ENCODE results near the gene CD6. TPM values are rescaled to one million over a fixed set of nuclear protein-coding genes. Genes with fewer than 3 reads are reported as not detected.

Gene CD6
- total RNA-seq, 1 experiment from 2014 or later, result 0.53 TPM

DNA sequence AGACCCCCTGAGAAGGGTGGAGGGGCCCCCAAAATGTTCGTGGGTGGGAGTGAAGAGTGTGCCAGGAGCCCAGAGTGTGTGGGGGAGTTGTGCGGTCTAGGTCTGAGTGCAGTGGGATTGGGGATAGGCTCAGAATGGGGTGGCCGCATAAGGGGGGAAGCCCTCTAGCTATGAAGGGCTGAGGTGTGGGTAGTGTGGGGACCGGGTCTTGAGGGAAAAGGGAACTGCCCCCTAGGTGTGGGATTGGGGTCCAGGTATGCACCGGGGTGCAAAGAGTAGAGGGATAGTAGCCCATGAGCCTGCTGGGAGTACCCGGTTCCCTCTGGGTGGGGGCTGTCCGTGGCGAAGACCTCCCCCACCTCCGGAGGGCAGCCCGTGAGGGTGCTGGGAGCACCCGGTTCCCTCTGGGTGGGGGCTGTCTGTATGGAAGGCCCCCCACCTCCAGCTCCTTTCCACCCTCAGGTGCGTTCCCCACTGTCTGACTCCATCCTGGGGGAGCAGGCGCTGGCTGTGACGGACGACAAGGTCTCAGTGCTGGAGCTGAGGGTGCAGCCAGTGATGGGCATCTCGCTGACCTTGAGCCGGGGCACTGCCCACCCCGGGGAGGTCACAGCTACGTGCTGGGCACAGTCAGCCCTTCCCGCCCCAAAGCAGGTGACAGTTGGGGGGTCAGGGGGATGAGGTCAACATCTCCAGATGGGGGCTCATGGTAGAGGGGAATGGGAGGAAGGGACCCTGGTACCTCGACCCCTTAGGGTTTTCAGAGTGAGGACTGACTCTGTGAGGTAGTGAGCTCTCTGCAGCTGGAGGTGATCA, 36.5 kb upstream of the CD6 start:
- DNase-seq (ENCODE audit: low spot score), result no peak

DNA sequence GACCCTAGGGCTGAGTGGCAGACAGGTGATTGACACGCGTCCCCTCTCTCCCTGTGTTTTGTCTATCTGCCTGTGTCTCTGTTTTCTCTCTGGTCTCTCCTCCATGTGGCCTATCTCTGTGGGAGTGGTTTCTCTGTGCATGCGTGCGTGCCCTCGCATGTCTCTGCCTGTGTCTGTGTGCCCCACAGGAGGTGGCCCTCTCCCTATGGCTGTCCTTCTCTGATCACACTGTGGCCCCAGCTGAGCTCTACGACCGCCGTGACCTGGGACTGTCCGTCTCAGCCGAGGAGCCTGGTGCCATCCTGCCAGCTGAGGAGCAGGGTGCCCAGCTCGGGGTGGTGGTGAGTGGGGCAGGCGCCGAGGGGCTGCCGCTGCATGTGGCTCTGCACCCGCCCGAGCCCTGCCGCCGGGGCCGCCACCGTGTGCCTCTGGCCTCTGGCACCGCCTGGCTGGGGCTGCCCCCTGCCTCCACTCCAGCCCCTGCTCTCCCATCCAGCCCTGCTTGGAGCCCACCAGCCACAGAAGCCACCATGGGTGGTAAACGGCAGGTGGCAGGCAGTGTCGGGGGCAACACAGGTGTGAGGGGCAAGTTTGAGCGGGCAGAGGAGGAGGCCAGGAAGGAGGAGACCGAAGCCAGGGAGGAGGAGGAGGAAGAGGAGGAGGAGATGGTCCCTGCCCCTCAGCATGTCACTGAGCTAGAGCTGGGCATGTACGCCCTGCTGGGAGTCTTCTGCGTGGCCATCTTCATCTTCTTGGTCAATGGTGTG, 35.6 kb upstream of the CD6 start:
- no peak for DNase-seq (ENCODE audit: low spot score)

GRCh38 chr11:60936467-60937143, 34.9 kb upstream of the CD6 start:
- no peak for DNase-seq (ENCODE audit: low spot score)

DNA sequence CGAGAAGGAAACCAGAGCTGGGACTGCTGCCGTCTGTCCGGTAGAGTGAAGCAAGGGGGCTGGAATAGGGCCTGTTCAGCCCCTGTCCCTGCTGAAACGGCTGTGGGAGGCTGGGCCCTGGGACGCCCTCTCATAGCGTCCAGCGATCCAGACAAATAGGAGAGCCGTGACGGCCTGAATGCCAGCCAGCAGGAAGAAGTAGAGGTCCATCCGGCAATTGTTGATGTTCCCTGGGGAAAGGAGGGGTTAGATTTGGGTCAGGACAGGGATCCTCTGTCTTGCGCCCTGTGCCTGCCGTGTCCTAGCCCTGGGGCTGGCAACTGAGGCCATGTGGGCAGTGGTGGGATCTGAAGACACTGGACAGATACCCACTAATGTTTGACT, 34.3 kb upstream of the CD6 start:
- DNase-seq (ENCODE audit: low spot score), result no peak

DNA sequence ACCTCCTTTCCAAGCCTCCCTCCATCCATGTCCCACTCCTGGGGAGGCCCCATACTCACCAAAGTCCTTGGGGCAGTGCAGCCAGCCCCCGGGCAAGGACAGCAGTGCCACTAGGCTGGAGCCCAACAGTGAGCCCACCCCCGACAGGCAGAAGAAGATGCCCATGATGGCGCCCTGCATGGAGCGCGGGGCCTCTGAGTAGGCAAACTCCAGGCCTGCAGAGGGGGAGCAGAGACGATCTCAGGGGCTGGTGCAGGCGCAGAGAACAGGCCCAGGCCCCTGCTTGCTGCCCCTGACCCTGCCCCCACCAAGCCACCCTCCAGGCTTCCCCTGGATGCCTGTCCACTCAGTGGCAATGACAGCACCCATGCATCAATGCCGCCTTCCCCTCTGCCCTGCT, 33.7 kb upstream of the CD6 start:
- DNase-seq (ENCODE audit: low spot score), result no peak

- no peak for DNase-seq (ENCODE audit: low spot score)
These were observed 33.0 kb upstream of the CD6 start for GRCh38 chr11:60938500-60938899.

- DNase-seq (ENCODE audit: low spot score), result no peak
These were observed 32.2 kb upstream of the CD6 start for GRCh38 chr11:60939301-60939700.

DNA sequence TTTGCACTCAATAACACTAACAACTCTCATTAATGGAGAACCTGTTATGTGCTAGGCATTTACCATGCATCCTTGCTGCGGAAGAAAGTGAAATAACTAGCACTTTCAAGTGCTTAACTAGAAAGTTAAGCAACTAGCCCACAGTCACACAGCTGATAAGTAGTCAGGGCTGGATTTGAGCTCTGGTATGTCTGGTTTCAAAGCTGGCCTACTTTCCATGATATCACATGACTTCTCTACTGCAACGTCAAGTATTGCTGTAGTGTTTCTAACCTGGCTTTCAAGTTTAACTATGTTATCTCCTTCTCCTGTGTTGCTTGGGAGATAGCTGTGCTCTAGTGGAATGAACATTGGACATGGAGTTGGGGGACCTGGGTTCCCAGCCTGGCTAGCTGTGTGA, 31.6 kb upstream of the CD6 start:
- DNase-seq (ENCODE audit: low spot score), result no peak

DNA sequence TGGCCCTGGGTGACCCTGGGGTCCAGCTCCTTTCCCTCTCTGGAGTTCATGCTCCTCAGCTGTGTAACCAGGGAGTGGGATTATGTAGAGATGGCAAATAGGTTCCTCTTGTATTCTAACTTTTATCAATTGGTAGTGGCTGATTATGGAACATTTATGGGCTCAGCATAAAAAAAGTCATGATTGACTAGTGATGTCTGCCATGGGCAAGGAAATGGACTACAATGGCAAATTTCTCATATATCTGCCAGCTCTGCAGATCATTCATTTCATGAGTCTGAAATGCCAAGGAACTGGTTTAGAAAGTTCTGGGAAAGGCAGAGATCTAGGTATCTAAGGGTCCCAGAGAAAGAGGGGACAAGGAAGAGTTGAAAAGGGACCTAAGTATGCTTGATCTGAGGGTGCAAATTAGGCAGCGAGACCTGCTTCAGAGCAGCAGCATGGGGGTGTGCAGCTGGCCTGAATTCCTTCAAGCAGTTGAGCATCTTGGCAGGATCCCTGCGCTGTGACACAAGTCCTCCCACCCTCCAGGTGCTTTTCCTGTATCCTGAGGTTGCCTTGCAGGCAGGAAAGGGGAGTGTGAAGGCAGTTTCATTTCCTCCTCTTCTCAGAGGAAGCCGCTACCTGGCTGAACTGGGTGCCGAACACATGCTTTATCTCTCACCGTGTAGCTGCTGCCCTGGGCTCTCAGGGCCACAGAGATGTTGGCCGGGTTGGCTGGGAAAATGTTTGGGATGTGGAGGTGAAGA, 29.9 kb upstream of the CD6 start:
- no peak for DNase-seq (ENCODE audit: low spot score)

DNA sequence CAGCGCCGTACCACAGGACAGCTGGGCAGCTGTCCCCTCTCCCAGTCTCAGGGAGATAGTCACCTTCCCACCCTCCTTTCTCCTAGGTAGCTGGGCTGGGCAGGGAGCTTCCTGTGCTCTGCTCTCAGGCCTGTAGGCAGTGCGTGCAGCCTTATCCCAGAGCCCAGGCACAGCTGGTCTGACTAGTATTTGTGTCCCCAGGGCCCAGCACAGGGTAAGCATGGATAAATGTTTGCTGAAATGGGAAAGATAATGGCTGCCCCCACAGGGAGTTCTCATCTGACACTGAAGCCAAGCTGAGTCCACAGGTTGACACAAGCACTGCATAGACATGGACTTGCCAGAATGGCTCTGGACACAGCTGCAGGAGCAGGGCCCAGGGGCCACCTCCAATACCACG, 29.3 kb upstream of the CD6 start:
- no peak for DNase-seq (ENCODE audit: low spot score)

- peak; percentile 57 for DNase-seq (ENCODE audit: low spot score)
These were observed 28.4 kb upstream of the CD6 start for GRCh38 chr11:60942970-60943565.

GRCh38 chr11:60944490-60945294, 26.8 kb upstream of the CD6 start:
- peak; percentile 32 for DNase-seq (ENCODE audit: low spot score)

- DNase-seq (ENCODE audit: low spot score), result no peak
These were observed 26.2 kb upstream of the CD6 start for GRCh38 chr11:60945295-60945667.

- no peak for DNase-seq (ENCODE audit: low spot score)
These were observed 24.7 kb upstream of the CD6 start for GRCh38 chr11:60946601-60947264.

DNA sequence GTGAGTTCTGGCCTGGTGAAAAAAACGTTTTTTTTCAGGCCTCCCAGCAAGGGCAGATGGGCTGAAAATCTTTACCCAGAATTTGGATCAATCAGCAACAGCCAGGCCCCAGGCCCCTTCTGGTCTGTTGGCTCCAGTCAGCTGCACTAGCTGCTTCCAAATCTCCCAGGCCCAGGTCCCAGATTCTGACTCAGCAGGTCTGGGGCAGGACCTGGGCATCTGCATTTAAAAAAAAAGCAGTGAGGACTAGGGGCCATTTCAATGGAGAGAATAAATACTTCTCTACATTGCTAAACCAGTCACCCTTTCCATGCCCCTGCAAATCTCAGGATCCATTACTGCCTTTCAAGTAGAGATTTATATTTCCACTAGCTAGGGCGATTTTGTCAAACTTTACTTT, 23.8 kb upstream of the CD6 start:
- no peak for DNase-seq (ENCODE audit: low spot score)

DNA sequence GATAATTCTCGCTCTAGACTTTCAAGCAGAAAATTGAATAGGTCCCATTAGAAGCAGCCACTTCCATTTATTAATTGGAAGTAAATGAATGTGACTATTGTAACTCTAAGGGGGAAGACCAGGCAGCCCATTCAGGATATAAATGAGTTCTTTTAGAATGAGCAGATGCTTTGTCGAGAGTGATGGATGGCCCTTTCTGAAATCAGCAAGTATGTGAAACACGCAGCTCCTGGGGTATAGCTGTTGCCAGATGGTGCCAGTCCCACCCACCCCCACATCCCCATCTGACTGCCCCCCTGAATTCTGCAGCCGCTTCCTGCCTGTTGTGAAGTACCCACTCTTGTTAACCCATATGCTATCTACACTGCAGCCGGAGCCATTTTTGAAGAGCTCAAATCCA, 23.2 kb upstream of the CD6 start:
- no peak for DNase-seq (ENCODE audit: low spot score)

GRCh38 chr11:60950024-60950423, 21.5 kb upstream of the CD6 start:
- DNase-seq (ENCODE audit: low spot score), result no peak

- no peak for DNase-seq (ENCODE audit: low spot score)
These were observed 20.4 kb upstream of the CD6 start for GRCh38 chr11:60950933-60951605.

DNA sequence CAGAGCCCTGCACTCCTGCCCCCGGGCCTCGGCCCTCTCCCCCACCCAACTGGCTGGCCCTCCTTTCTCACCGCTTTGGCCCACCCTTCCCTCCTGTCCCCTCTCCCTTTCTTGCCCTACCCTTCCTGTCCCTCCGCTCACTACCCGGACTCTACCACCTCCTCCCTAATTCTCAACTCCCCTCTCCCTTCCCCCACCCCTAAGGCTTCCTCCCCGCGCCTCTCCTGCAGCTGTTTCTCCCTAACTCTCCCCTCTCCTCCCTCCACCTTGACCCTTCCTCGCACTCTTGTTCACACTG, 19.9 kb upstream of the CD6 start:
- DNase-seq (ENCODE audit: low spot score), result no peak
